Tibial nerve (tissue), 4 donors: Measurements from ENCODE around the gene TMEM219. TPM values are rescaled to one million over a fixed set of nuclear protein-coding genes. Genes with fewer than 3 reads are reported as not detected.

Experiments used
- DNase-seq, 2 donors: peaks; one replicate each; pipeline ENCODE4 v3.0.0-alpha.2; 2019; ENCODE audit warnings: low spot score in 2 of 2
- H3K27ac ChIP-seq, 4 donors: fragments of 200-600 bp; sonication (generic) in 3 of 4; one replicate each; pipeline ENCODE4 v1.5.1; 2017 to 2019; ENCODE audit warnings: mild to moderate bottlenecking in 1 of 4
- H3K27me3 ChIP-seq, 2 donors: fragments of 200-600 bp; sonication (generic) in 1 of 2; one replicate each; pipeline versions ENCODE4 v1.5.1 to v1.6.0; 2017 to 2019
- H3K36me3 ChIP-seq, 3 donors: fragments of 200-600 bp; sonication (generic); one replicate each; pipeline ENCODE4 v1.5.1; 2018 to 2019
- H3K4me1 ChIP-seq, 4 donors: fragments of 200-600 bp; sonication (generic) in 3 of 4; one replicate each; pipeline ENCODE4 v1.5.1; 2017 to 2019
- H3K4me3 ChIP-seq, 4 donors: fragments of 200-600 bp; sonication (generic) in 3 of 4; one replicate each; pipeline ENCODE4 v1.5.1; 2017 to 2019; ENCODE audit warnings: mild to moderate bottlenecking in 1 of 4, moderate library complexity in 1 of 4
- H3K9me3 ChIP-seq, 4 donors: fragments of 200-600 bp; sonication (generic) in 3 of 4; one replicate each; pipeline ENCODE4 v1.5.1; 2017 to 2019
- EP300 ChIP-seq, 2 donors: sonication (generic); formaldehyde crosslinking; IDR thresholded peaks; one replicate each; pipeline ENCODE4 v1.6.1; 2017; ENCODE audit warnings: antibody characterized with exemption in 2 of 2, mild to moderate bottlenecking in 1 of 2
- POLR2A ChIP-seq, 2 donors: fragments of 450-650 bp; IDR thresholded peaks; one replicate each; pipeline ENCODE4 v1.6.1; 2017; ENCODE audit warnings: antibody characterized with exemption in 2 of 2, mild to moderate bottlenecking in 2 of 2, moderate library complexity in 2 of 2
- WGBS, 2 donors: methylation state at CpG; one replicate each; pipeline ENCODE4 v1.1.5; 2018; 5-methylcytosine and 5-hydroxymethylcytosine counted together
- total RNA-seq, 4 donors: library from RNA; depleted of rRNA; stranded (reverse); fragments of >200 nt; gene quantifications; one replicate each; pipeline ENCODE4 v1.1.0, GENCODE V29; 2016
- TF ChIP-seq, protein P1 (sequence below), 5 experiments: fragments of 200-600 bp in 3 of 5; fragments of 450-650 bp in 2 of 5; sonication (generic) in 3 of 5; IDR thresholded peaks; one replicate each; pipeline ENCODE4 v1.5.1; 2016 to 2019; ENCODE audit warnings: antibody characterized with exemption in 5 of 5, mild to moderate bottlenecking in 3 of 5, moderate library complexity in 2 of 5

TMEM219 gene
- total RNA-seq, 4 donors from 2014 or later, result 83.1 to 144 (median 103) TPM

GRCh38 chr16:30000735-30001631 is 39.1 kb downstream of the TMEM219 start:
- DNase-seq, result no peak
- no peak overlapping the region for H3K4me3 ChIP-seq
- peaks cover 0 to 28% (median 4%) of the 10 kb centered on the region in 4 donors for H3K4me1 ChIP-seq
- 76 to 79% methylated on average over 33 of the region's 33 CpGs for WGBS, 2 donors
- H3K27ac ChIP-seq, result no peak overlapping the region
- no peaks in the 10 kb centered on the region for H3K27me3 ChIP-seq
- TF ChIP-seq, protein P1, sequence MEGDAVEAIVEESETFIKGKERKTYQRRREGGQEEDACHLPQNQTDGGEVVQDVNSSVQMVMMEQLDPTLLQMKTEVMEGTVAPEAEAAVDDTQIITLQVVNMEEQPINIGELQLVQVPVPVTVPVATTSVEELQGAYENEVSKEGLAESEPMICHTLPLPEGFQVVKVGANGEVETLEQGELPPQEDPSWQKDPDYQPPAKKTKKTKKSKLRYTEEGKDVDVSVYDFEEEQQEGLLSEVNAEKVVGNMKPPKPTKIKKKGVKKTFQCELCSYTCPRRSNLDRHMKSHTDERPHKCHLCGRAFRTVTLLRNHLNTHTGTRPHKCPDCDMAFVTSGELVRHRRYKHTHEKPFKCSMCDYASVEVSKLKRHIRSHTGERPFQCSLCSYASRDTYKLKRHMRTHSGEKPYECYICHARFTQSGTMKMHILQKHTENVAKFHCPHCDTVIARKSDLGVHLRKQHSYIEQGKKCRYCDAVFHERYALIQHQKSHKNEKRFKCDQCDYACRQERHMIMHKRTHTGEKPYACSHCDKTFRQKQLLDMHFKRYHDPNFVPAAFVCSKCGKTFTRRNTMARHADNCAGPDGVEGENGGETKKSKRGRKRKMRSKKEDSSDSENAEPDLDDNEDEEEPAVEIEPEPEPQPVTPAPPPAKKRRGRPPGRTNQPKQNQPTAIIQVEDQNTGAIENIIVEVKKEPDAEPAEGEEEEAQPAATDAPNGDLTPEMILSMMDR (IDR thresholded peaks at IDR 0.05), result no peak
- no peak for TF ChIP-seq EP300 (IDR thresholded peaks at IDR 0.05)
- no peaks in the 10 kb centered on the region for H3K9me3 ChIP-seq
- peaks cover 0 to 76% (median 3%) of the 10 kb centered on the region in 3 donors for H3K36me3 ChIP-seq

GRCh38 chr16:30002614-30003346 is 40.9 kb downstream of the TMEM219 start:
- no peak overlapping the region for H3K27ac ChIP-seq
- WGBS, 2 donors, result 81 to 83% methylated on average over 19 of the region's 19 CpGs
- no peaks in the 10 kb centered on the region for H3K27me3 ChIP-seq
- no peak overlapping the region for H3K4me3 ChIP-seq
- no peak for DNase-seq
- H3K9me3 ChIP-seq, result no peaks in the 10 kb centered on the region
- peaks cover 0 to 13% (median 0%) of the 10 kb centered on the region in 4 donors for H3K4me1 ChIP-seq
- peaks cover 0 to 82% (median 3%) of the 10 kb centered on the region in 3 donors for H3K36me3 ChIP-seq
- TF ChIP-seq EP300 (IDR thresholded peaks at IDR 0.05) (no peak), POLR2A (IDR thresholded peaks at IDR 0.05) (no peak)
- TF ChIP-seq, protein P1 (IDR thresholded peaks at IDR 0.05), result no peak

- WGBS, 2 donors, result 76 to 80% methylated on average over 17 of the region's 17 CpGs
- H3K4me3 ChIP-seq, result no peak overlapping the region
- peaks cover 0 to 13% (median 0%) of the 10 kb centered on the region in 4 donors for H3K4me1 ChIP-seq
- no peaks in the 10 kb centered on the region for H3K27me3 ChIP-seq
- peaks cover 0 to 73% (median 0%) of the 10 kb centered on the region in 3 donors for H3K36me3 ChIP-seq
- TF ChIP-seq, protein P1 (IDR thresholded peaks at IDR 0.05), result no peak
- no peak for TF ChIP-seq EP300 (IDR thresholded peaks at IDR 0.05)
- TF ChIP-seq POLR2A (IDR thresholded peaks at IDR 0.05), result no peak
- H3K9me3 ChIP-seq, result no peaks in the 10 kb centered on the region
- H3K27ac ChIP-seq, result no peak overlapping the region
- no peak for DNase-seq
These were observed 42.0 kb downstream of the TMEM219 start for GRCh38 chr16:30003670-30004423.

GRCh38 chr16:30004424-30004776 is 42.5 kb downstream of the TMEM219 start:
- no peak for TF ChIP-seq EP300 (IDR thresholded peaks at IDR 0.05)
- no peak for TF ChIP-seq POLR2A (IDR thresholded peaks at IDR 0.05)
- TF ChIP-seq, protein P1 (IDR thresholded peaks at IDR 0.05), result no peak
- Histone ChIP-seq H3K4me1 (peaks cover 0 to 16% (median 0%) of the 10 kb centered on the region in 4 donors), H3K4me3 (no peak overlapping the region), H3K27me3 (peaks cover 0 to 5% of the 10 kb centered on the region in 2 donors), H3K27ac (no peak overlapping the region), H3K9me3 (no peaks in the 10 kb centered on the region), H3K36me3 (peaks cover 0 to 68% (median 0%) of the 10 kb centered on the region in 3 donors)
- DNase-seq, result no peak
- WGBS, 2 donors, result 76 to 78% methylated on average over 18 to 19 of the region's 19 CpGs
